LNCAP (cell line): Measurements from ENCODE around the gene GSX1.

Experiments used
- TF ChIP-seq, protein P1 (sequence below): fragments of 450-650 bp; IDR thresholded peaks from 2 replicates; pipeline ENCODE4 v1.5.1; 2017; ENCODE audit warnings: mild to moderate bottlenecking

The GSX1 gene

DNA sequence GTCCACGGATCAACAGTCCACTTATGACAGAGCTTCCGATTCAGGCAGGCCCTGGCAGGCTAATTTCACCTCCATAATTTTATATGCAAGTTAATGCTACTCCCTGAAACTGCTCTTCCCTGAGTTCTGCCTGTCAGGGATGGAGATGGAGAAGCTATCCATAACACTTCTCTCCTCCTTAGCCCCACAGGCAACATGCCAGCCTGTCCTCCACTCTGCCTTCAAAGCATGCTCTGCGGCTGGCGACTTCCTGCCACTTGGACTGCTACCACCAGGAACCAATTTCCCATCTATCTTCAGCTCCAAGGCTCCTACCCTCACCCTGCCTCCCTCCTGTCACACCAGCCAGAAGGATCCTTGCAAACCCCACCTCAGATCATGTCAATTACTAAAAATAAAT, 35.4 kb downstream of the GSX1 start:
- TF ChIP-seq, protein P1, sequence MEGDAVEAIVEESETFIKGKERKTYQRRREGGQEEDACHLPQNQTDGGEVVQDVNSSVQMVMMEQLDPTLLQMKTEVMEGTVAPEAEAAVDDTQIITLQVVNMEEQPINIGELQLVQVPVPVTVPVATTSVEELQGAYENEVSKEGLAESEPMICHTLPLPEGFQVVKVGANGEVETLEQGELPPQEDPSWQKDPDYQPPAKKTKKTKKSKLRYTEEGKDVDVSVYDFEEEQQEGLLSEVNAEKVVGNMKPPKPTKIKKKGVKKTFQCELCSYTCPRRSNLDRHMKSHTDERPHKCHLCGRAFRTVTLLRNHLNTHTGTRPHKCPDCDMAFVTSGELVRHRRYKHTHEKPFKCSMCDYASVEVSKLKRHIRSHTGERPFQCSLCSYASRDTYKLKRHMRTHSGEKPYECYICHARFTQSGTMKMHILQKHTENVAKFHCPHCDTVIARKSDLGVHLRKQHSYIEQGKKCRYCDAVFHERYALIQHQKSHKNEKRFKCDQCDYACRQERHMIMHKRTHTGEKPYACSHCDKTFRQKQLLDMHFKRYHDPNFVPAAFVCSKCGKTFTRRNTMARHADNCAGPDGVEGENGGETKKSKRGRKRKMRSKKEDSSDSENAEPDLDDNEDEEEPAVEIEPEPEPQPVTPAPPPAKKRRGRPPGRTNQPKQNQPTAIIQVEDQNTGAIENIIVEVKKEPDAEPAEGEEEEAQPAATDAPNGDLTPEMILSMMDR, result no peak

DNA sequence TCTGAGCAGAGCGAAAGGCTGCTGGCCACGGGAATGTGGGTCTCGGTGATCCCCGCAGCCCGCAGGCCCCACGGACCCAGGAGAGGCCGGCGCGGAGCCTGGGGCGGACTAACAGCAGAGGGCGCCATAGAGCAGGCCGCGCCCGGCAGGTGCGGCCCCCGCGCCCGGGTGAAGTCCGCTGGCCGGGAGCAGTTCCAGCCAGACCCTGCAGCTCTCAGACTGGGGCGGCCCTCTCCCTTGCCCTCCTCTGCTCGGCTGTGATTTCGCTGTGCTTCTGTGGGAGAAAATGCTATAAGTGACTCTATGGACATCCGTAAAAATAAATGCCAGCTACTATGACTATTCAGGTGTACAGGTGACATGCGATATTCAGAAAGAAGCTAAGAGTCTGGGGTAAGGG, 37.7 kb downstream of the GSX1 start:
- TF ChIP-seq, protein P1, result peak; percentile 88

DNA sequence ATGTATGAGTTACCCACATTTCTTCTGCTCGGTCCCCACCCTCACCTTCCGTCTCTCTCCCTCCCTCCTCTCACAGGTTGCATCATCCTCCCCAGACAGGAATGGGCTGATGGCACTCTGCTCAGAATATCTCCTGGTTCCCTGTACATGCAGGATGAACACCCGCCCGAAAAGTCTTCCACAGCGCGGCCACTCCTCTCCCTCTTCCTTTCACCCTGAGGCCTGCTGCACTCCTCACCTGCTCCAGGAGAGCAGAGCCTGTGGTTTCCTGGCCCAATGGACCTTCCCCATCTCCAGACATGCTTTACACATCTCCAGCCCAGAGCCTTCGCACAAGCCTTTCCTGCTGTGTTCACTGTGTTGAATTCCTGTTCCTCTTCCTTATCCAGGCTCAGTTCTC, 40.9 kb downstream of the GSX1 start:
- TF ChIP-seq, protein P1, result no peak

DNA sequence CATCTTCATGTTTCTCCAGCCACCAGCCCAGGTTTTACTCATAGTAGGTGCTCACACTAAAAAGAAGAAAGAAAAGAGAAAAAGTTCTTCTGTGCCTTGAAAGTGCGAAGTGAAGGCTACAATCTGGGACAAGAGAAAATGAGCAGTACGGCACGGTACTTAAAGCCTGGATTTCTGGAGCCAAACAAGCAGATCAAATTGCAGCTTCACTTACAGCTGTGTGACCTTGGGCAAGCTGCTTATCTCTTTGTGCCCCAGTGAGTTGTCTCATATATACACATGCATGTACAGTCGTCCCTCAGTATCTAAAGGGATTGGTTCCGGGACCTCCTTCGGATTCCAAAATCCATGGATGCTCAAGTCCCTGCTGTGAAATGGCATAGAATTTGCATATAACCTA, 41.8 kb downstream of the GSX1 start:
- TF ChIP-seq, protein P1, result no peak

DNA sequence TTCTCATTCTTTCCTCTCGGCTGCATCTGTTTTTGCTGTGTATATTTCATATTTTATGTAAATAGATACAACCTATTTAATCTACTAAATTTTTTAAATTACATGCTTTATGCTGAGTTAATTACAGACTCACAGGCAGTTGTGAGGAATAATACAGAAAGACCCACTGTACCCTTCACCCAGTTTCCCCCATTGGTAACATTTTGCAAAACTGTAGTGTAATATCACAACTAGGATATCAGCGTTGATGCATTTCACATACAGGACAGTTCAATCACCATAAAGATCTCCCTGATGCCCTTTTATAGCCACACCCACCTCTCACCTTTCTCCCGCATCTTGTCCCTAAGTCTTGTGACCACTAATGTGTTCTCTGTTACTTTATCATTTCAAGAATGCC, 43.5 kb downstream of the GSX1 start:
- TF ChIP-seq, protein P1, result no peak

DNA sequence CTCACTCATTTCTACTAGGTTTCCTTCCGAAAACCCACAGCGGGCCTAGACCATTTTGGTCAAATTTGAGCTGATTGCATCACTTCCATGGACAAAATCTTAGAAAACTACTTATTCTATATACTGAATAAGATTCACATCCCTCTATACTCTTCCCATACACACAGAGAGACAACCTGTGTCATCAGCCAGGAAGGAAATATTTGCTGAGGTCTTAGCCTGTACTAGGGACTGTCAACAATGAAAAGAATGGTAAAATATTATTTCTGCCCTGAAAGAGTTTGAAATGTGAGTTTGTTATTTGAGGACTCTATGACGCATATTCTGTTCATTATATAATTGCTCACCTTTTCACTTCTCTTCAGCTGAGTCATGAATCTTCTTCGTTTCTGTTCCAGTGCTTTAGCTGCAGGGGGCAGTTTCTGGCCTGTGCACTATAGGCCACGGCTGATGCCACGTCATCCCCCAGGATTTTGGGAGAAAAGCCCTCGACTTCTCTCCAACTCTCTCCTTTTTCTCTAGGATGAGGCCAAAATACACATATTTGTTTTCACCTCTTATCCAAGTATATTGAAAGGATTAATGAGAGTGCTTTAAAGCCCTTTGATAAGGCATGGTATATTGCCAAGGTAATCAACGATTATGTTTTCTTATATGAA, 47.7 kb downstream of the GSX1 start:
- TF ChIP-seq, protein P1, result no peak

DNA sequence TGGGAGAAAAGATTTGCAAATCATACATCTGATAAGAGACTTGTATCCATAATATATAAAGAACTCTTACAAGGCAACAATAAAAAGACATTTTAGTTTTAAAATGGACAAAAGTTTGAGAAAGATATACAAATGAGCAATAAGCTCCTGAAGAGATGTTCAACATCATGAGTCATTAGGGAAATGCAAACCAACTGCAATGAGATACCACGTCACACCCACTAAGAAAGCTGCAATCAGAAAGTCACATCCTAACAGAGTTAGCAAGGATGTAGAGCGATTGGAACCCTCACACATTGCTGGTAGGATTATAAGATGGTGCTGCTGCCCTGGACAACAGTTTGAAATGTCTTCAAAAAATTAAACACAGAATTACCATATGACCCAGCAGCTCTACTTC, 50.3 kb downstream of the GSX1 start:
- TF ChIP-seq, protein P1, result no peak
